22Rv1 (cell line): ENCODE data around the gene RAB27B.

Source experiments
- H3K27ac ChIP-seq: fragments of 450-650 bp; 2 replicates; pipeline ENCODE4 v1.5.1; 2017
- CTCF ChIP-seq: fragments of 450-650 bp; IDR thresholded peaks from 2 replicates; pipeline ENCODE4 v1.5.1; 2017; ENCODE audit warnings: mild to moderate bottlenecking
- ZFX ChIP-seq: fragments of 450-650 bp; IDR thresholded peaks from 2 replicates; pipeline ENCODE4 v1.6.1; 2017; ENCODE audit warnings: antibody characterized with exemption, borderline replicate concordance

The RAB27B gene

GRCh38 chr18:54923339-54923956 lies 95.2 kb downstream of the RAB27B start:
- TF ChIP-seq CTCF (no peak), ZFX (no peak)

GRCh38 chr18:54924948-54925347 lies 96.7 kb downstream of the RAB27B start:
- no peak for TF ChIP-seq CTCF
- TF ChIP-seq ZFX = no peak
- no peak overlapping the region for H3K27ac ChIP-seq

More at GRCh38 chr18:54923339-54923956, 95.2 kb downstream of the RAB27B start:
- H3K27ac ChIP-seq = no peak overlapping the region

- no peak for TF ChIP-seq CTCF
- no peak for TF ChIP-seq ZFX
- no peak overlapping the region for H3K27ac ChIP-seq
These were observed 98.5 kb downstream of the RAB27B start for GRCh38 chr18:54926593-54927325.

DNA sequence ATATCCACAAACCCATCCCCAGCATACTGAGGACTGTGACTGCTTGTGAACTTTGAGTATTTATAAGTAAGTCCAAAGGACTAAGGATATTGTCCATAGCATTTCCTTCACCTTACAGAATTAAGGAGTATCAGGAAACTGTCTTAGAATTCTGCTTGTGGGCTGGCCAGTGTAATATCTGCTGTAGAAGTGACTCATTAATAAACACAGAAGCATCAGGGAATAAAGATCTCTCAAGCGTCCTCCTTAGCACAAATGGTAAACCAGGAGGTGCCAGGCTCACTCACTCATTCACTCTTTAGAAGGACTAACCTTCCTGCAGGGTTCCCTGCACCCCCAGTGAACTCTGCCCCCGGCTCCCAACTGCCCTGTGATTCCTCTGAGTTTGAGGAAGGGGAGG lies 100.0 kb downstream of the RAB27B start:
- H3K27ac ChIP-seq = no peak overlapping the region
- TF ChIP-seq CTCF (no peak), ZFX (no peak)

DNA sequence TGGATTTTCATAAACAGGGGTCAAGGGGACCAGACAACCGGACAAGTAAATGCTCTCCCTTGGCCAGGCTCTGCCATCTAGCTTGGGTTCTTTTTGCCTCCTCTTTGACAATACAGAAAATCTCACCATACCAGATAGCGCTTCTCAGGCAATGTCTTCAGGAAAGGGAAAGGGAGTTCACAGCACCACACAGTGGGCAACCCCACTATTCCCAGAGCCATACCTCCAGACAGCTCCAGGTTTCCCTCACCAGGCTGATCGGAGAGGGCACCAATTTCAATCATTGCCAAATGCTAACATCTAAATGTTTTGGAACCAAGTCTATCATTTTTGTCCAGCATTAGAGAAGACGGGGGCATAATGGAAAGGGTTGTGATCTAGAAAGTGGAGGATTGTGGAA lies 102.9 kb downstream of the RAB27B start:
- no peak overlapping the region for H3K27ac ChIP-seq
- no peak for TF ChIP-seq ZFX
- no peak for TF ChIP-seq CTCF

DNA sequence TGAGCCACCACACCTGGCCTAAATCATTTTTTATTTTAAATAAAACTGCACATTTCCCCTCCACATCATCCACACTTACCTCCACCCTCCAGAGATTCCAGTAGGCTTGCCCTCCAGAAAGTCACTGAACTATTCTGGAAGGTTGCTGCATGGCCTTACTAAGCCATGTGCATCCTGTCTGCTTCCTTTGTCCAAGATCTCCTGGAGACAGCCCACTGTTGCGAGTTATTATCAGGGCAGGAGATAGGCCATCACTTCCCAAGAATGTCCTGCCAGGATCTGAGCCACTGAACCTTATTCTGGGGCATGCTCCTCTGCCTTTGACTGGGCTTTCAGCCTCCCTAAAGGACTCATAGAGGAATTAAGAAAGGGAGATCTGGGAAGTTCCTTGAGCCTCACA lies 104.2 kb downstream of the RAB27B start:
- no peak for TF ChIP-seq ZFX
- no peak for TF ChIP-seq CTCF
- no peak overlapping the region for H3K27ac ChIP-seq

- TF ChIP-seq CTCF = no peak
- TF ChIP-seq ZFX = no peak
- no peak overlapping the region for H3K27ac ChIP-seq
These were observed 110.2 kb downstream of the RAB27B start for GRCh38 chr18:54938506-54938905.
